Erythroblast (primary cell): Measurements from ENCODE around the gene MAG.

ENCODE experiments used
- DNase-seq, 2 experiments: peaks; one replicate each; lab custom pipeline; 2025; lab: John Stamatoyannopoulos, UW
- GATA1 ChIP-seq: IDR thresholded peaks from 2 replicates; pipeline ENCODE4 v1.6.1; 2011; ENCODE audit warnings: low read depth, mild to moderate bottlenecking, control low read depth, low read length, moderate library complexity
- POLR2A ChIP-seq: IDR thresholded peaks from 2 replicates; pipeline ENCODE4 v1.6.1; 2011; ENCODE audit warnings: mild to moderate bottlenecking, low read length

MAG gene

GRCh38 chr19:35336166-35336955 lies 44.4 kb downstream of the MAG start:
- TF ChIP-seq POLR2A (no peak), GATA1 (no peak)
- no peak for DNase-seq

- TF ChIP-seq GATA1 = no peak
- TF ChIP-seq POLR2A = no peak
- DNase-seq = no peak
Observed at GRCh38 chr19:35337097-35337983, 45.4 kb downstream of the MAG start.

- no peak for TF ChIP-seq GATA1
- no peak for TF ChIP-seq POLR2A
Observed at GRCh38 chr19:35337984-35338296, 46.0 kb downstream of the MAG start.

GRCh38 chr19:35340431-35340830 lies 48.5 kb downstream of the MAG start:
- no peak for DNase-seq
- no peak for TF ChIP-seq GATA1
- TF ChIP-seq POLR2A = no peak

More at GRCh38 chr19:35337984-35338296, 46.0 kb downstream of the MAG start:
- no peak for DNase-seq

- TF ChIP-seq GATA1 (no peak), POLR2A (no peak)
- no peak for DNase-seq
Observed at GRCh38 chr19:35341006-35341405, 49.0 kb downstream of the MAG start.

- DNase-seq = no peak
- TF ChIP-seq GATA1 (no peak), POLR2A (no peak)
Observed at GRCh38 chr19:35341565-35342225, 49.7 kb downstream of the MAG start.

- DNase-seq = no peak
- no peak for TF ChIP-seq GATA1
- TF ChIP-seq POLR2A = no peak
Observed at GRCh38 chr19:35342430-35342829, 50.5 kb downstream of the MAG start.

GRCh38 chr19:35344511-35345031 lies 52.6 kb downstream of the MAG start:
- DNase-seq = no peak
- TF ChIP-seq GATA1 = no peak
- no peak for TF ChIP-seq POLR2A

- TF ChIP-seq POLR2A (no peak), GATA1 (no peak)
- DNase-seq = no peak
Observed at GRCh38 chr19:35345671-35346111, 53.7 kb downstream of the MAG start.

GRCh38 chr19:35346193-35347052 lies 54.5 kb downstream of the MAG start:
- TF ChIP-seq POLR2A (no peak), GATA1 (no peak)

GRCh38 chr19:35347171-35347929 lies 55.4 kb downstream of the MAG start, which contains the start of gene FFAR1:
TSS of gene FFAR1 (plus strand) at chr19:35347902. CDS start at chr19:35351552, 3,650 bp downstream.
- no peak for TF ChIP-seq GATA1
- TF ChIP-seq POLR2A = no peak
- DNase-seq = no peak

More at GRCh38 chr19:35346193-35347052, 54.5 kb downstream of the MAG start:
- DNase-seq = no peak

GRCh38 chr19:35347930-35348298 lies 56.0 kb downstream of the MAG start:
- no peak for TF ChIP-seq POLR2A
- no peak for TF ChIP-seq GATA1
- no peak for DNase-seq
